Activated CD4-positive, alpha-beta memory T cell treated with anti-CD3 and anti-CD28 coated beads, Interleukin-2, amount 10 ng/mL, durations not matched to agents 7 days and 5 days (primary cell): Measurements from ENCODE around the gene MMP3. TPM values are rescaled to one million over a fixed set of nuclear protein-coding genes. Genes with fewer than 3 reads are reported as not detected.

ENCODE experiments used
- CTCF ChIA-PET: fragments of 350-600 bp; sonication (Branson Sonifier 250); formaldehyde crosslinking; loops from one replicate; lab custom pipeline; 2021; ENCODE audit warnings: antibody characterized with exemption, inconsistent platforms; lab: Charles Lee
- POLR2A ChIA-PET: fragments of 350-600 bp; sonication (Branson Sonifier 250); formaldehyde crosslinking; loops from one replicate; lab custom pipeline; 2021; ENCODE audit warnings: antibody characterized with exemption; lab: Charles Lee
- DNase-seq: peaks from one replicate; pipeline ENCODE4 v3.0.0-alpha.2; 2020
- H3K27ac Mint-ChIP-seq: one replicate; pipeline ENCODE4 v1.8.0; 2021; ENCODE audit warnings: mild to moderate bottlenecking, mixed read lengths
- H3K27me3 Mint-ChIP-seq: one replicate; pipeline ENCODE4 v1.8.0; 2021; ENCODE audit warnings: mixed read lengths
- H3K36me3 Mint-ChIP-seq: one replicate; pipeline ENCODE4 v1.8.0; 2021; ENCODE audit warnings: low read depth, mixed read lengths
- H3K4me1 Mint-ChIP-seq: one replicate; pipeline ENCODE4 v1.8.0; 2021; ENCODE audit warnings: mixed read lengths
- H3K4me3 Mint-ChIP-seq: one replicate; pipeline ENCODE4 v1.8.0; 2021; ENCODE audit warnings: mild to moderate bottlenecking, mixed read lengths
- H3K9me3 Mint-ChIP-seq: one replicate; pipeline ENCODE4 v1.8.0; 2021; ENCODE audit warnings: mixed read lengths
- total RNA-seq, 2 experiments: library from RNA; stranded (reverse); gene quantifications; one replicate each; pipeline ENCODE4 v1.2.3, GENCODE V29; 2021

MMP3 gene
- total RNA-seq, 2 experiments from 2014 or later, result not detected

GRCh38 chr11:102850973-102851745 is 7.8 kb upstream of the MMP3 start:
- POLR2A ChIA-PET, result no interaction called here

GRCh38 chr11:102849311-102849710 is 5.9 kb upstream of the MMP3 start:
- CTCF ChIA-PET, result no interaction called here
- no peaks in the 10 kb centered on the region for H3K4me1 Mint-ChIP-seq

More at GRCh38 chr11:102850973-102851745, 7.8 kb upstream of the MMP3 start:
- H3K36me3 Mint-ChIP-seq, result no peaks in the 10 kb centered on the region
- H3K9me3 Mint-ChIP-seq, result no peaks in the 10 kb centered on the region
- CTCF ChIA-PET, result no interaction called here
- H3K27me3 Mint-ChIP-seq, result peaks cover 5% of the 10 kb centered on the region
- H3K4me3 Mint-ChIP-seq, result no peak overlapping the region
- H3K27ac Mint-ChIP-seq, result no peak overlapping the region
- no peak for DNase-seq
- H3K4me1 Mint-ChIP-seq, result no peaks in the 10 kb centered on the region

DNA sequence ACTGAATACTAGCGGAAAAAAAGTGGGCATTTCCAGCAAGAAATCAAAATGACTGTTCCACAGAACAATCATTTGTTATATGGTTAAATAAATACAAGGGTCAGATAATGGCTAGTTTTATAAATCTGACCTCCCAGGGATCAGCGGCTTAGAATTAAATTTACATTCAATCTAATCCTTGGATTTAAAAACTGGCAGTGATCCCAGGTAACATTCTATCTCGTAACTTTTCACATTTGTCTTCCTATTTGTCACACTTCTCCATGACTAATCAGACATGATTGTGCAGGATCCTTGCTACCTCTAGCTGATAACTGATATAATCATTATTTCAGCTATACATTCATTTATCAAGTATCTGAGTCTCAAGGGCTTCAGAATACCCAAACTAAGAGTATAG is 2.9 kb upstream of the MMP3 start:
- no peaks in the 10 kb centered on the region for H3K9me3 Mint-ChIP-seq
- H3K4me1 Mint-ChIP-seq, result no peaks in the 10 kb centered on the region
- no peaks in the 10 kb centered on the region for H3K36me3 Mint-ChIP-seq
- POLR2A ChIA-PET, result no interaction called here
- DNase-seq, result no peak
- H3K4me3 Mint-ChIP-seq, result no peak overlapping the region
- peaks cover 2% of the 10 kb centered on the region for H3K27me3 Mint-ChIP-seq
- H3K27ac Mint-ChIP-seq, result no peak overlapping the region
- CTCF ChIA-PET, result no interaction called here

More at GRCh38 chr11:102849311-102849710, 5.9 kb upstream of the MMP3 start:
- Mint-ChIP-seq H3K9me3 (no peaks in the 10 kb centered on the region), H3K4me3 (no peak overlapping the region), H3K36me3 (no peaks in the 10 kb centered on the region), H3K27me3 (peaks cover 5% of the 10 kb centered on the region), H3K27ac (no peak overlapping the region)
- DNase-seq, result no peak
- POLR2A ChIA-PET, result no interaction called here

DNA sequence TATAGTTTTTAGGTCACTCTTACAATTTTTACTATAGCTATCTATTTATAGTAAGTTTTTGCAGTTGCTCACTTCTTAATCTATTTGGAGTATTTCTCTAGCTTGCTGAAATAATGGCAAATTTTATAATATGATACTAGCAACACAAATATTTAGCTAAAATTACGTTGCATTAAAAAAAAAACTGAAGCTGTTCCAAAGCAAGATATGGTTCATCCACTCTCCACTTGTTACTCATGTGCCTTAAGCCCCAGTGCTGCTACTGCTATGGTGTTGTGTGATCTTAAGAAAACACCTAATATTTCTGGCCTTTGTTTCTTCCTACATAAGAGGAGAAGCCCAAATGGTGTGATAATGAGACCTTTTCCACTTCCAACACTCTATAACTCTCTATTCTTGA is 479 bp downstream of the MMP3 start:
- DNase-seq, result no peak
- Mint-ChIP-seq H3K36me3 (no peaks in the 10 kb centered on the region), H3K4me3 (no peak overlapping the region), H3K27ac (no peak overlapping the region), H3K4me1 (no peaks in the 10 kb centered on the region), H3K9me3 (no peaks in the 10 kb centered on the region), H3K27me3 (peaks cover 2% of the 10 kb centered on the region)
- CTCF ChIA-PET, result interaction anchor here (0.7 kb wide), 1 partner anchor 11 kb away, joined by 3 read pairs; no protein-coding TSS in a partner anchor
- POLR2A ChIA-PET, result no interaction called here

- Mint-ChIP-seq H3K9me3 (no peaks in the 10 kb centered on the region), H3K4me3 (no peak overlapping the region), H3K27me3 (peaks cover 3% of the 10 kb centered on the region), H3K4me1 (no peaks in the 10 kb centered on the region), H3K27ac (no peak overlapping the region), H3K36me3 (no peaks in the 10 kb centered on the region)
- POLR2A ChIA-PET, result no interaction called here
- CTCF ChIA-PET, result no interaction called here
- DNase-seq, result no peak
These were observed 3.4 kb downstream of the MMP3 start for GRCh38 chr11:102840018-102840417.

- ChIA-PET POLR2A (no interaction called here), CTCF (no interaction called here)
- Mint-ChIP-seq H3K4me1 (no peaks in the 10 kb centered on the region), H3K27me3 (peaks cover 3% of the 10 kb centered on the region), H3K36me3 (no peaks in the 10 kb centered on the region), H3K27ac (no peak overlapping the region), H3K9me3 (no peaks in the 10 kb centered on the region), H3K4me3 (no peak overlapping the region)
- DNase-seq, result no peak
These were observed 5.8 kb downstream of the MMP3 start for GRCh38 chr11:102837646-102838045.

DNA sequence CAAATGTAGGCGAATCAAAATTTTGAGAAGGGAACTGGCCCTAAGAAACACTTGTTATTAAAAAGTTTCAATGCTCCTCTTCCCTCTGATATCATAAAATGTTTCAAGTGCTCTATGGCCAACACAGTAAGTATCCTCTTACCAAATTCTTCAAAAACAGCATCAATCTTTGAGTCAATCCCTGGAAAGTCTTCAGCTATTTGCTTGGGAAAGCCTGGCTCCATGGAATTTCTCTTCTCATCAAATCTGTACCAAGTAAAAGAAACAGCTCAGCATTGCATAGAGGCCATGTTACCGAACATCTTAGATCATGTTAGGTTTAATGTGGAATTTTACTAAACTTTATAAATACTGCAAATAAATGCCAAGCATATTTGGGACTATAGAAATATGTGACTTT is 6.3 kb downstream of the MMP3 start:
- DNase-seq, result no peak
- no peak overlapping the region for H3K4me3 Mint-ChIP-seq
- no peak overlapping the region for H3K27ac Mint-ChIP-seq
- ChIA-PET POLR2A (no interaction called here), CTCF (no interaction called here)
- H3K36me3 Mint-ChIP-seq, result no peaks in the 10 kb centered on the region
- no peaks in the 10 kb centered on the region for H3K9me3 Mint-ChIP-seq
- peaks cover 6% of the 10 kb centered on the region for H3K27me3 Mint-ChIP-seq
- H3K4me1 Mint-ChIP-seq, result no peaks in the 10 kb centered on the region

DNA sequence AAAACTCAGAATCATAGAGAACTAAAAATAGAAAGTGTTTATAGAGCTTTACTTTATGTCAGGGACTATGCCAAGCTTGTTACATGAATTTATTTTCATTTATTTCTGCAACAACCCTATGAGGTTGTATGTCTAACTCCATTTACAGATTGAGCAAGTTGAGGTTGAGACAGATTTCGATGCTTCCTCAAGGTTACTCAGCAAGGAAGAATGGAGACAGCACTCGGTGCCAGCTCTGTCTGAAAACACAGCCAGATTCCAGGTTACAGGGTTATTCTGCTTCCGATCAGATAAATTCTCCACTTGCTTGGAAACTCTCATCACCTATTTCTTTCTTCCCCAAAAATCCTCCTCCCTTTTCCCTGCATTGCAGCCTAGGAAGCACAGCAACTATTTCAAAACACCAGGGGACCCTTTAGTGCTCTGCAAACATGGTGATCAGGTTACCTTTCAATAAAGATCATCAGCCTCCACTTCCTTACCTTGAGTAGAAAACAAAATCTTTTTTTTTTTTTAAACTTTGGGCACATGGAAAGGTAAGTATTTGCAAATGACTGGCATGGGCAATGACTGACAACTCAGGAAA is 7.0 kb downstream of the MMP3 start:
- Mint-ChIP-seq H3K36me3 (no peaks in the 10 kb centered on the region), H3K27me3 (peaks cover 13% of the 10 kb centered on the region), H3K9me3 (no peaks in the 10 kb centered on the region), H3K27ac (no peak overlapping the region), H3K4me1 (no peaks in the 10 kb centered on the region), H3K4me3 (no peak overlapping the region)
- CTCF ChIA-PET, result no interaction called here
- no peak for DNase-seq
- POLR2A ChIA-PET, result no interaction called here

DNA sequence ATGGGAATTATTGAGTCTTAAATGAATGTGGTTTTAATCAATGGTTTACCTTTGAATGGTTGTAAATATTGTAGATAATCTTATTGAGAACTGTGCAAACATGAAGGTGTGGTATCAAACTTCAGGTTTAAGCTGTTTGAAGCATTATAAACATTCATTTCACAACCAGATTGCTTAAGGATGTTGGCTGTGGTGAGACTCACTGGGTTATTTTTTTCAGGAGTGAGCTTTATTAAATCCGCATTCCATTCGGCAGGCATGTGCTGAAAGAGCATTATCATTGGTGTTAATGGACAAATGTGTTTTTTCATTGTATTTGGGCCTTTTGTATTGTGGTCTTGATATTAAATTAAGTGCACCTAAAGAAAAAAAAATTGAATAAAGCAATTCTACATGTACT is 9.7 kb downstream of the MMP3 start:
- peaks cover 23% of the 10 kb centered on the region for H3K27me3 Mint-ChIP-seq
- no peaks in the 10 kb centered on the region for H3K36me3 Mint-ChIP-seq
- DNase-seq, result no peak
- no peaks in the 10 kb centered on the region for H3K9me3 Mint-ChIP-seq
- CTCF ChIA-PET, result no interaction called here
- no peaks in the 10 kb centered on the region for H3K4me1 Mint-ChIP-seq
- H3K27ac Mint-ChIP-seq, result no peak overlapping the region
- POLR2A ChIA-PET, result no interaction called here
- H3K4me3 Mint-ChIP-seq, result no peak overlapping the region

DNA sequence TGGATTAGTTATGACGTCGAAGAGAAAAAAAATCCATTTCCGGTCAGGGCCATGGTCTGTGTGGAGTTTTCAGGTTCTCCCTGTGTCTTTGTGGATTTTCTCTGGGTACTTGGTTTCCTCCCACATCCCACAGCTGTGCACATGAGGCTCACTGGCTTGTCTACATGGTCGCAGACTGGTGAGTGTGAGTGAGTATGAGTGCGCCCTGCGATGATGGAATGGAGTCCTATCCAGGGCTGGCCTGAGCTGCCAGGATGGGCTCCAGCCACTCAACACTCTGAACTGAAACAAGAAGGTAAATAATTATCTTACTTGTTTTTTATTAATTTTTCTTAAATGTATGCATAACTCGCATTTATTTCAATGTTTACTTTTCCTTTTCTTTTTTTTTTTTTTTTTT is 10.8 kb downstream of the MMP3 start:
- Mint-ChIP-seq H3K27ac (no peak overlapping the region), H3K4me1 (no peaks in the 10 kb centered on the region), H3K27me3 (peaks cover 23% of the 10 kb centered on the region), H3K9me3 (no peaks in the 10 kb centered on the region), H3K36me3 (no peaks in the 10 kb centered on the region), H3K4me3 (no peak overlapping the region)
- DNase-seq, result no peak
- ChIA-PET CTCF (no interaction called here), POLR2A (no interaction called here)

GRCh38 chr11:102831489-102832440 is 11.6 kb downstream of the MMP3 start:
- ChIA-PET CTCF (interaction anchor here (1.1 kb wide), 1 partner anchor 11 kb away, joined by 3 read pairs; no protein-coding TSS in a partner anchor), POLR2A (no interaction called here)
- Mint-ChIP-seq H3K4me1 (no peaks in the 10 kb centered on the region), H3K27ac (no peak overlapping the region), H3K4me3 (no peak overlapping the region), H3K36me3 (no peaks in the 10 kb centered on the region), H3K9me3 (no peaks in the 10 kb centered on the region), H3K27me3 (peaks cover 23% of the 10 kb centered on the region)
- peak; percentile 23 for DNase-seq

DNA sequence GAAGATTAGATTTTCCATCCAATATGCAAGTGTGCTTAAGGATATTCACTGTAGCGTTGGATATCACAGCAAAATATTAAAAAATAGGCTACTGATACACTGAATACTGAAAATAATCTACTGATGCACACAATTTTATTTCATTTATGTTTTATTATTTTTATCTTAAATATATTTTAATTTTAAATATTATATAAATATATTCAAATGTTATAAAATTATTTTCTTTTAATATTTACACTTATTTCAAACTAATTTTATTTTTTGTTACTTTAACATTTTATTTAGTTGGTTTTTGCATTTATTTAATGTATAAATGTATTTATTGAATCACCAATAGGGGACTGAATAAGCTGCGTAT is 12.3 kb downstream of the MMP3 start:
- no peak for DNase-seq
- H3K27ac Mint-ChIP-seq, result no peak overlapping the region
- H3K4me3 Mint-ChIP-seq, result no peak overlapping the region
- no peaks in the 10 kb centered on the region for H3K9me3 Mint-ChIP-seq
- POLR2A ChIA-PET, result no interaction called here
- CTCF ChIA-PET, result interaction anchor here (1.1 kb wide), 1 partner anchor 12 kb away, joined by 3 read pairs; no protein-coding TSS in a partner anchor
- H3K27me3 Mint-ChIP-seq, result peaks cover 23% of the 10 kb centered on the region
- no peaks in the 10 kb centered on the region for H3K36me3 Mint-ChIP-seq
- H3K4me1 Mint-ChIP-seq, result no peaks in the 10 kb centered on the region
